C4-2B (cell line): ENCODE data around the gene CABLES2.

Experiments used
- H3K27ac ChIP-seq: fragments of 450-650 bp; 2 replicates; pipeline ENCODE4 v1.5.1; 2017
- CTCF ChIP-seq: fragments of 450-650 bp; conservative IDR thresholded peaks from 2 replicates; pipeline ENCODE4 v1.5.1; 2017; ENCODE audit warnings: mild to moderate bottlenecking
- ZFX ChIP-seq: fragments of 450-650 bp; IDR thresholded peaks from 2 replicates; pipeline ENCODE4 v1.6.1; 2017

CABLES2 gene

GRCh38 chr20:62420846-62421715, 14.0 kb upstream of the CABLES2 start:
- H3K27ac ChIP-seq, result no peak overlapping the region
- TF ChIP-seq ZFX (no peak), CTCF (no peak)

- H3K27ac ChIP-seq, result no peak overlapping the region
- no peak for TF ChIP-seq CTCF
- no peak for TF ChIP-seq ZFX
These were observed 12.7 kb upstream of the CABLES2 start for GRCh38 chr20:62419759-62420158.

GRCh38 chr20:62418709-62419487, 11.8 kb upstream of the CABLES2 start:
- no peak overlapping the region for H3K27ac ChIP-seq
- no peak for TF ChIP-seq ZFX
- no peak for TF ChIP-seq CTCF

- TF ChIP-seq CTCF (no peak), ZFX (no peak)
These were observed 11.1 kb upstream of the CABLES2 start for GRCh38 chr20:62417981-62418708.

GRCh38 chr20:62416651-62417637, 9.9 kb upstream of the CABLES2 start:
- TF ChIP-seq CTCF, result no peak
- no peak for TF ChIP-seq ZFX
- H3K27ac ChIP-seq, result no peak overlapping the region

More at GRCh38 chr20:62417981-62418708, 11.1 kb upstream of the CABLES2 start:
- H3K27ac ChIP-seq, result no peak overlapping the region

GRCh38 chr20:62415354-62416111, 8.4 kb upstream of the CABLES2 start:
- no peak for TF ChIP-seq ZFX
- no peak for TF ChIP-seq CTCF
- H3K27ac ChIP-seq, result no peak overlapping the region
